Measurements from ENCODE around the gene TTC1.

The TTC1 gene

GRCh38 chr5:160075073-160075472 lies 66.1 kb downstream of the TTC1 start:
- no peak for TF ChIP-seq TAF1 (IDR thresholded peaks at IDR 0.05; ENCODE audit: borderline replicate concordance, low read depth, low read length)
- TF ChIP-seq POLR2A (IDR thresholded peaks at IDR 0.05; ENCODE audit: low read depth, low read length) = no peak
- DNase-seq (ENCODE audit: insufficient read length) = no peak
- no peak for FAIRE-seq

GRCh38 chr5:160076997-160077396 lies 68.1 kb downstream of the TTC1 start:
- no peak for FAIRE-seq

GRCh38 chr5:160079753-160080152 lies 70.8 kb downstream of the TTC1 start:
- FAIRE-seq (no peak), DNase-seq (ENCODE audit: insufficient read length) (no peak)
- TF ChIP-seq POLR2AphosphoS5 (IDR thresholded peaks at IDR 0.05; ENCODE audit: low read depth, low read length) (no peak), POLR2A (IDR thresholded peaks at IDR 0.05; ENCODE audit: low read depth, low read length) (no peak), TAF1 (IDR thresholded peaks at IDR 0.05; ENCODE audit: borderline replicate concordance, low read depth, low read length) (no peak)

More at GRCh38 chr5:160076997-160077396, 68.1 kb downstream of the TTC1 start:
- TF ChIP-seq POLR2AphosphoS5 (IDR thresholded peaks at IDR 0.05; ENCODE audit: low read depth, low read length) (no peak), POLR2A (IDR thresholded peaks at IDR 0.05; ENCODE audit: low read depth, low read length) (no peak), TAF1 (IDR thresholded peaks at IDR 0.05; ENCODE audit: borderline replicate concordance, low read depth, low read length) (no peak)
- no peak for DNase-seq (ENCODE audit: insufficient read length)

GRCh38 chr5:160081495-160081894 lies 72.6 kb downstream of the TTC1 start:
- no peak for FAIRE-seq
- DNase-seq (ENCODE audit: insufficient read length) = no peak

GRCh38 chr5:160082614-160083500 lies 73.9 kb downstream of the TTC1 start:
- TF ChIP-seq POLR2AphosphoS5 (IDR thresholded peaks at IDR 0.05; ENCODE audit: low read depth, low read length) (no peak), POLR2A (IDR thresholded peaks at IDR 0.05; ENCODE audit: low read depth, low read length) (no peak), TAF1 (IDR thresholded peaks at IDR 0.05; ENCODE audit: borderline replicate concordance, low read depth, low read length) (no peak)
- DNase-seq (ENCODE audit: insufficient read length) (no peak), FAIRE-seq (no peak)

More at GRCh38 chr5:160081495-160081894, 72.6 kb downstream of the TTC1 start:
- no peak for TF ChIP-seq TAF1 (IDR thresholded peaks at IDR 0.05; ENCODE audit: borderline replicate concordance, low read depth, low read length)

GRCh38 chr5:160083501-160083900 lies 74.6 kb downstream of the TTC1 start:
- FAIRE-seq (no peak), DNase-seq (ENCODE audit: insufficient read length) (no peak)
- TF ChIP-seq TAF1 (IDR thresholded peaks at IDR 0.05; ENCODE audit: borderline replicate concordance, low read depth, low read length) = no peak
- no peak for TF ChIP-seq POLR2A (IDR thresholded peaks at IDR 0.05; ENCODE audit: low read depth, low read length)
- no peak for TF ChIP-seq POLR2AphosphoS5 (IDR thresholded peaks at IDR 0.05; ENCODE audit: low read depth, low read length)

GRCh38 chr5:160084144-160084543 lies 75.2 kb downstream of the TTC1 start:
- TF ChIP-seq POLR2AphosphoS5 (IDR thresholded peaks at IDR 0.05; ENCODE audit: low read depth, low read length) = no peak
- FAIRE-seq (no peak), DNase-seq (ENCODE audit: insufficient read length) (no peak)

GRCh38 chr5:160087199-160087598 lies 78.3 kb downstream of the TTC1 start:
- DNase-seq (ENCODE audit: insufficient read length) = no peak
- TF ChIP-seq POLR2A (IDR thresholded peaks at IDR 0.05; ENCODE audit: low read depth, low read length) (no peak), TAF1 (IDR thresholded peaks at IDR 0.05; ENCODE audit: borderline replicate concordance, low read depth, low read length) (no peak), POLR2AphosphoS5 (IDR thresholded peaks at IDR 0.05; ENCODE audit: low read depth, low read length) (no peak)
- no peak for FAIRE-seq

- FAIRE-seq = peak; percentile 69
- DNase-seq (ENCODE audit: insufficient read length) = no peak
- TF ChIP-seq POLR2A (IDR thresholded peaks at IDR 0.05; ENCODE audit: low read depth, low read length) = no peak
- no peak for TF ChIP-seq POLR2AphosphoS5 (IDR thresholded peaks at IDR 0.05; ENCODE audit: low read depth, low read length)
- TF ChIP-seq TAF1 (IDR thresholded peaks at IDR 0.05; ENCODE audit: borderline replicate concordance, low read depth, low read length) = no peak
Observed at GRCh38 chr5:160088805-160089204, 79.9 kb downstream of the TTC1 start.

GRCh38 chr5:160089531-160089930 lies 80.6 kb downstream of the TTC1 start:
- DNase-seq (ENCODE audit: insufficient read length) = no peak
- FAIRE-seq = no peak
- TF ChIP-seq POLR2AphosphoS5 (IDR thresholded peaks at IDR 0.05; ENCODE audit: low read depth, low read length) = no peak
- no peak for TF ChIP-seq TAF1 (IDR thresholded peaks at IDR 0.05; ENCODE audit: borderline replicate concordance, low read depth, low read length)
- TF ChIP-seq POLR2A (IDR thresholded peaks at IDR 0.05; ENCODE audit: low read depth, low read length) = no peak

GRCh38 chr5:160090059-160090458 lies 81.1 kb downstream of the TTC1 start:
- no peak for DNase-seq (ENCODE audit: insufficient read length)
- FAIRE-seq = no peak
- TF ChIP-seq POLR2AphosphoS5 (IDR thresholded peaks at IDR 0.05; ENCODE audit: low read depth, low read length) = no peak
- no peak for TF ChIP-seq POLR2A (IDR thresholded peaks at IDR 0.05; ENCODE audit: low read depth, low read length)
- TF ChIP-seq TAF1 (IDR thresholded peaks at IDR 0.05; ENCODE audit: borderline replicate concordance, low read depth, low read length) = no peak

GRCh38 chr5:160092514-160092913 lies 83.6 kb downstream of the TTC1 start:
- DNase-seq (ENCODE audit: insufficient read length) = no peak
- TF ChIP-seq TAF1 (IDR thresholded peaks at IDR 0.05; ENCODE audit: borderline replicate concordance, low read depth, low read length) (no peak), POLR2A (IDR thresholded peaks at IDR 0.05; ENCODE audit: low read depth, low read length) (no peak), POLR2AphosphoS5 (IDR thresholded peaks at IDR 0.05; ENCODE audit: low read depth, low read length) (no peak)
- FAIRE-seq = no peak
